Loucy (cell line): ENCODE data around the gene RASSF9.

Source experiments
- H2AFZ ChIP-seq: fragments of 200-600 bp; sonication (generic); 2 replicates; pipeline ENCODE4 v1.6.0; 2016; ENCODE audit warnings: antibody characterized with exemption, mild to moderate bottlenecking, low read length, moderate library complexity
- H3F3A ChIP-seq: fragments of 200-600 bp; 2 replicates; pipeline ENCODE4 v1.6.0; 2016; ENCODE audit warnings: antibody characterized with exemption, low read depth, mild to moderate bottlenecking
- H3K27me3 ChIP-seq: fragments of 200-600 bp; sonication (generic); 2 replicates; pipeline ENCODE4 v1.6.1; 2014; ENCODE audit warnings: low read length, mild to moderate bottlenecking; ENCODE audit not compliant: insufficient read depth, poor library complexity, severe bottlenecking
- H3K36me3 ChIP-seq: fragments of 200-600 bp; sonication (generic); 2 replicates; pipeline ENCODE4 v1.6.1; 2016; ENCODE audit warnings: low read length; ENCODE audit not compliant: insufficient read depth
- H3K4me1 ChIP-seq: fragments of 200-600 bp; sonication (generic); 2 replicates; pipeline ENCODE4 v1.5.1; 2014; ENCODE audit warnings: low read length, mild to moderate bottlenecking; ENCODE audit not compliant: insufficient read depth, poor library complexity, severe bottlenecking
- H3K4me2 ChIP-seq: fragments of 200-600 bp; sonication (generic); 2 replicates; pipeline ENCODE4 v1.6.0; 2014; ENCODE audit warnings: antibody characterized with exemption, low read length, low read depth, mild to moderate bottlenecking; ENCODE audit not compliant: poor library complexity, severe bottlenecking
- H3K4me3 ChIP-seq: fragments of 200-600 bp; sonication (generic); 2 replicates; pipeline ENCODE4 v1.5.1; 2014; ENCODE audit warnings: low read length, mild to moderate bottlenecking, mixed read lengths; ENCODE audit not compliant: poor library complexity, severe bottlenecking
- H3K79me2 ChIP-seq: fragments of 200-600 bp; sonication (generic); 2 replicates; pipeline ENCODE4 v1.6.1; 2014; ENCODE audit warnings: low read length; ENCODE audit not compliant: insufficient read depth
- H3K9ac ChIP-seq: fragments of 200-600 bp; sonication (generic); 2 replicates; pipeline ENCODE4 v1.6.0; 2014; ENCODE audit warnings: mild to moderate bottlenecking, low read depth, low read length, moderate library complexity; ENCODE audit not compliant: poor library complexity, severe bottlenecking
- H3K9me2 ChIP-seq: fragments of 200-600 bp; sonication (generic); replicated peaks from 2 replicates; pipeline ENCODE4 v1.6.1; 2016; ENCODE audit warnings: low read depth, low read length, mixed read lengths
- H3K9me3 ChIP-seq: fragments of 200-600 bp; sonication (generic); 2 replicates; pipeline ENCODE4 v1.6.1; 2014; ENCODE audit warnings: mild to moderate bottlenecking, antibody characterized with exemption, low read length, low read depth; ENCODE audit not compliant: insufficient read depth
- H4K20me1 ChIP-seq: fragments of 200-600 bp; sonication (generic); 2 replicates; pipeline ENCODE4 v1.6.0; 2014; ENCODE audit warnings: antibody characterized with exemption, low read length, mild to moderate bottlenecking; ENCODE audit not compliant: insufficient read depth, poor library complexity, severe bottlenecking
- CTCF ChIP-seq: fragments of 200-600 bp; sonication (generic); conservative IDR thresholded peaks from 2 replicates; pipeline ENCODE4 v1.5.1; 2014; ENCODE audit warnings: mild to moderate bottlenecking, antibody characterized with exemption, low read length
- EZH2phosphoT487 ChIP-seq: fragments of 200-600 bp; IDR thresholded peaks from 2 replicates; pipeline ENCODE4 v1.6.1; 2018; ENCODE audit warnings: antibody characterized with exemption, mild to moderate bottlenecking, moderate library complexity, borderline replicate concordance

Gene RASSF9

GRCh38 chr12:85865890-85866289, 29.7 kb upstream of the RASSF9 start:
- no peak overlapping the region for H3K9ac ChIP-seq
- H3K27me3 ChIP-seq: no peaks in the 10 kb centered on the region
- no peaks in the 10 kb centered on the region for H3K36me3 ChIP-seq
- H3K79me2 ChIP-seq: no peaks in the 10 kb centered on the region
- H3F3A ChIP-seq: no peaks in the 10 kb centered on the region
- H3K9me2 ChIP-seq: no peaks in the 10 kb centered on the region
- H3K4me3 ChIP-seq: no peak overlapping the region
- H3K9me3 ChIP-seq: no peaks in the 10 kb centered on the region
- H3K4me2 ChIP-seq: no peak overlapping the region
- H3K4me1 ChIP-seq: no peaks in the 10 kb centered on the region
- H2AFZ ChIP-seq: no peak overlapping the region
- TF ChIP-seq EZH2phosphoT487: no peak
- no peak for TF ChIP-seq CTCF
- no peaks in the 10 kb centered on the region for H4K20me1 ChIP-seq

GRCh38 chr12:85856966-85857365, 20.8 kb upstream of the RASSF9 start:
- H2AFZ ChIP-seq: no peak overlapping the region
- no peaks in the 10 kb centered on the region for H3K79me2 ChIP-seq
- H3K9me2 ChIP-seq: no peaks in the 10 kb centered on the region
- no peaks in the 10 kb centered on the region for H3K27me3 ChIP-seq
- no peak overlapping the region for H3K4me3 ChIP-seq
- no peak overlapping the region for H3K9ac ChIP-seq
- no peaks in the 10 kb centered on the region for H4K20me1 ChIP-seq
- no peak overlapping the region for H3K4me2 ChIP-seq
- no peaks in the 10 kb centered on the region for H3K36me3 ChIP-seq
- no peaks in the 10 kb centered on the region for H3K9me3 ChIP-seq
- no peak for TF ChIP-seq EZH2phosphoT487
- no peak for TF ChIP-seq CTCF
- H3K4me1 ChIP-seq: no peaks in the 10 kb centered on the region
- no peaks in the 10 kb centered on the region for H3F3A ChIP-seq

GRCh38 chr12:85855305-85855704, 19.1 kb upstream of the RASSF9 start:
- no peak for TF ChIP-seq CTCF
- no peak for TF ChIP-seq EZH2phosphoT487

More at GRCh38 chr12:85855305-85855704, 19.1 kb upstream of the RASSF9 start:
- H3K4me3 ChIP-seq: no peak overlapping the region
- no peak overlapping the region for H2AFZ ChIP-seq
- H3K36me3 ChIP-seq: no peaks in the 10 kb centered on the region
- H3K9me3 ChIP-seq: no peaks in the 10 kb centered on the region
- no peaks in the 10 kb centered on the region for H3K9me2 ChIP-seq
- H3K27me3 ChIP-seq: no peaks in the 10 kb centered on the region
- H3K79me2 ChIP-seq: no peaks in the 10 kb centered on the region
- H3K9ac ChIP-seq: no peak overlapping the region
- no peaks in the 10 kb centered on the region for H3K4me1 ChIP-seq
- no peaks in the 10 kb centered on the region for H4K20me1 ChIP-seq
- H3F3A ChIP-seq: no peaks in the 10 kb centered on the region
- H3K4me2 ChIP-seq: no peak overlapping the region
